Stimulated activated CD8-positive, alpha-beta memory T cell treated with anti-CD3 and anti-CD28 coated beads, Interleukin-15, amount 100 ng/mL, for 1 hour (primary cell): ENCODE data around the gene KAT6B.
"Not testable (repeated sequence)": the region's sequence is repeated elsewhere in the genome, so short reads cannot be mapped to it uniquely, and the experiment has no call there.

Source experiments
- DNase-seq: peaks from one replicate; pipeline ENCODE4 v3.0.0-alpha.2; 2020; ENCODE audit warnings: low read depth

KAT6B gene

GRCh38 chr10:74859546-74859945, 33.1 kb downstream of the KAT6B start:
- DNase-seq = no peak

GRCh38 chr10:74862625-74863024, 36.2 kb downstream of the KAT6B start:
- DNase-seq = no peak

- no peak for DNase-seq
These were observed 37.2 kb downstream of the KAT6B start for GRCh38 chr10:74863551-74863950.

- no peak for DNase-seq
These were observed 41.0 kb downstream of the KAT6B start for GRCh38 chr10:74867351-74867750.

- DNase-seq = no peak
These were observed 42.1 kb downstream of the KAT6B start for GRCh38 chr10:74868392-74868977.

- DNase-seq = no peak
These were observed 43.2 kb downstream of the KAT6B start for GRCh38 chr10:74869635-74870034.

- no peak for DNase-seq
These were observed 43.8 kb downstream of the KAT6B start for GRCh38 chr10:74870191-74870590.

- no peak for DNase-seq
These were observed 45.4 kb downstream of the KAT6B start for GRCh38 chr10:74871595-74872382.

GRCh38 chr10:74873803-74874454, 47.5 kb downstream of the KAT6B start:
- no peak for DNase-seq

GRCh38 chr10:74874649-74875048, 48.2 kb downstream of the KAT6B start:
- DNase-seq = no peak

- DNase-seq = no peak
These were observed 48.7 kb downstream of the KAT6B start for GRCh38 chr10:74875068-74875467.

GRCh38 chr10:74875966-74876365, 49.6 kb downstream of the KAT6B start:
- DNase-seq = no peak

GRCh38 chr10:74877054-74877453, 50.7 kb downstream of the KAT6B start:
- not testable (repeated sequence) for DNase-seq

GRCh38 chr10:74877898-74878297, 51.5 kb downstream of the KAT6B start:
- DNase-seq = no peak

- no peak for DNase-seq
These were observed 53.6 kb downstream of the KAT6B start for GRCh38 chr10:74880041-74880440.

GRCh38 chr10:74881253-74881884, 55.0 kb downstream of the KAT6B start:
- no peak for DNase-seq

GRCh38 chr10:74882427-74882826, 56.0 kb downstream of the KAT6B start:
- no peak for DNase-seq

- DNase-seq = no peak
These were observed 56.4 kb downstream of the KAT6B start for GRCh38 chr10:74882831-74883230.

GRCh38 chr10:74883428-74883827, 57.0 kb downstream of the KAT6B start:
- no peak for DNase-seq

GRCh38 chr10:74887614-74888284, 61.3 kb downstream of the KAT6B start:
- DNase-seq = no peak

GRCh38 chr10:74888962-74889661, 62.7 kb downstream of the KAT6B start:
- no peak for DNase-seq

GRCh38 chr10:74889662-74889998, 63.2 kb downstream of the KAT6B start:
- no peak for DNase-seq
